CD4-positive, alpha-beta T cell treated with Interleukin-6 at 100 ng/mL for 8 hours (primary cell): ENCODE data around the gene CLDN22.
"Not testable (repeated sequence)": the region's sequence is repeated elsewhere in the genome, so short reads cannot be mapped to it uniquely, and the experiment has no call there.

ENCODE experiments used
- DNase-seq: peaks from one replicate; pipeline ENCODE4 v3.0.0-alpha.2; 2020; ENCODE audit warnings: mixed read lengths, low spot score

CLDN22 gene

GRCh38 chr4:183347146-183347545 lies 27.1 kb upstream of the CLDN22 start:
- no peak for DNase-seq

GRCh38 chr4:183345261-183345660 lies 25.2 kb upstream of the CLDN22 start:
- no peak for DNase-seq

- DNase-seq, result no peak
These were observed 24.6 kb upstream of the CLDN22 start for GRCh38 chr4:183344523-183345255.

GRCh38 chr4:183343730-183344129 lies 23.7 kb upstream of the CLDN22 start:
- no peak for DNase-seq

- DNase-seq, result no peak
These were observed 22.8 kb upstream of the CLDN22 start for GRCh38 chr4:183342541-183343533.

- DNase-seq, result no peak
These were observed 17.8 kb upstream of the CLDN22 start for GRCh38 chr4:183337833-183338232.

- no peak for DNase-seq
These were observed 17.3 kb upstream of the CLDN22 start for GRCh38 chr4:183337349-183337748.

- no peak for DNase-seq
These were observed 15.4 kb upstream of the CLDN22 start for GRCh38 chr4:183335369-183335940.

- no peak for DNase-seq
These were observed 13.9 kb upstream of the CLDN22 start for GRCh38 chr4:183333983-183334382.

GRCh38 chr4:183333202-183333601 lies 13.1 kb upstream of the CLDN22 start:
- DNase-seq, result no peak

- DNase-seq, result no peak
These were observed 12.4 kb upstream of the CLDN22 start for GRCh38 chr4:183332447-183332846.

GRCh38 chr4:183330841-183331240 lies 10.8 kb upstream of the CLDN22 start:
- DNase-seq, result no peak

- no peak for DNase-seq
These were observed 10.1 kb upstream of the CLDN22 start for GRCh38 chr4:183329954-183330742.

- DNase-seq, result no peak
These were observed 9.2 kb upstream of the CLDN22 start for GRCh38 chr4:183329244-183329643.

- no peak for DNase-seq
These were observed 8.8 kb upstream of the CLDN22 start for GRCh38 chr4:183328832-183329231.

GRCh38 chr4:183327827-183328226 lies 7.8 kb upstream of the CLDN22 start:
- DNase-seq, result no peak

- DNase-seq, result no peak
These were observed 6.8 kb upstream of the CLDN22 start for GRCh38 chr4:183326853-183327252.

- DNase-seq, result not testable (repeated sequence)
These were observed 6.3 kb upstream of the CLDN22 start for GRCh38 chr4:183326387-183326786.

- DNase-seq, result no peak
These were observed 4.5 kb upstream of the CLDN22 start for GRCh38 chr4:183324619-183325018.

- not testable (repeated sequence) for DNase-seq
These were observed 4.0 kb upstream of the CLDN22 start for GRCh38 chr4:183324056-183324455.

- DNase-seq, result no peak
These were observed 3.2 kb upstream of the CLDN22 start for GRCh38 chr4:183323295-183323694.

- DNase-seq, result no peak
These were observed 2.2 kb upstream of the CLDN22 start, which contains the start of gene CLDN24 for GRCh38 chr4:183322326-183322725. Gene CLDN24, minus strand, starts transcription at chr4:183322426. Its CDS starts 0 bp downstream, at chr4:183322426.
